GM12891 (cell line): ENCODE measurements around the gene CEP72.

Experiments
- POLR2A ChIP-seq: IDR thresholded peaks from 2 replicates; pipeline ENCODE4 v1.6.1; 2011; ENCODE audit warnings: low read depth, low read length, control low read depth
- POLR2AphosphoS5 ChIP-seq: IDR thresholded peaks from 2 replicates; pipeline ENCODE4 v1.6.1; 2011; ENCODE audit warnings: low read depth, low read length, control low read depth
- SPI1 ChIP-seq: IDR thresholded peaks from 2 replicates; pipeline ENCODE4 v1.6.1; 2011; ENCODE audit warnings: low read depth, low read length, control low read depth
- TAF1 ChIP-seq: IDR thresholded peaks from 2 replicates; pipeline ENCODE4 v1.6.1; 2011; ENCODE audit warnings: low read depth, low read length, control low read depth

DNA sequence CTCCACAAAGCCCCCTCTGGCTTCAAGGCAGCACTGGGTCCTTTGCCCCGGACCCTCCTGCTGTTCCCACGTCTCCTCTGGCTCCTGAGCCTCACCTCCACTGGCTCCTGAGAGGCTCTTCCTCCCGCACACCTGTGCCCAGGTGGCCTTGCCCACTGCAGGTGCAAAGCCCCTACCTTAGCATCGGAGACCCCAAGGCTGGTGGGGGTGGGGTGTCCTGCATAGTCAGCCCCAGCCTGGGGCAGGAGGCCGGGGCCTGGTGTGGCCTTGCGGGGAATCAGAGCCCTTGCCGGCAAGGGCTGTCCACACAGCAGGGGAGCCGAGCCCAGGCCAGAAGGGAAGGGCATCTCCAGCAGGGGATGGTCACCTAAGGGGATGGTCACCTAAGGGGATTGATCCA is 41.3 kb upstream of the CEP72 start:
- TF ChIP-seq POLR2A (no peak), POLR2AphosphoS5 (no peak), TAF1 (no peak), SPI1 (no peak)
